Measurements from ENCODE around the gene CYTH2. TPM values are rescaled to one million over a fixed set of nuclear protein-coding genes. Genes with fewer than 3 reads are reported as not detected.

The CYTH2 gene
- total and polyA plus RNA-seq, 9 of the 15 experiments (the other 6 are each of a cell fraction or from before 2014, with no cell fraction given): 1.8 to 45.2 (median 23.8) TPM

- TF ChIP-seq RREB1 (CRISPR knock-in tag; IDR thresholded peaks at IDR 0.05) (peak; percentile 59; the same call in 1 of the 2 replicates), LCOR (CRISPR knock-in tag; IDR thresholded peaks at IDR 0.05) (peak; percentile 88), HNRNPH1 (optimal IDR thresholded peaks at IDR 0.05; ENCODE audit: low read depth, low read length) (no peak), PCBP1 (IDR thresholded peaks at IDR 0.05; ENCODE audit: low read depth, low read length, poor library complexity, severe bottlenecking) (peak; percentile 74), TEAD1 (CRISPR knock-in tag; IDR thresholded peaks at IDR 0.05) (peak in 1 of 2 experiments; percentile 74; a peak in 2 of 4 replicates), FOXP1 (CRISPR knock-in tag; IDR thresholded peaks at IDR 0.05) (peak; percentile 66; the same call in 1 of the 2 replicates), CBX1 (IDR thresholded peaks at IDR 0.05; ENCODE audit: low read depth) (peak; percentile 91), ZBTB7A (IDR thresholded peaks at IDR 0.05; ENCODE audit: borderline replicate concordance, control insufficient read depth, low read depth, low read length) (peak; percentile 65), POLR2AphosphoS5 (IDR thresholded peaks at IDR 0.05; ENCODE audit: control insufficient read depth, insufficient read depth, low read depth, low read length) (peak; percentile 86), MEF2A (IDR thresholded peaks at IDR 0.05; ENCODE audit: control insufficient read depth, low read depth, low read length) (no peak), ZBTB33 (CRISPR knock-in tag; IDR thresholded peaks at IDR 0.05) (peak; percentile 63; the same call in 1 of the 2 replicates), MNT (conservative IDR thresholded peaks at IDR 0.05) (0 out of 4 replicates have a peak, but pooled peaks of 1 of the 2 experiments have one; percentile 63), UBTF (IDR thresholded peaks at IDR 0.05; ENCODE audit: borderline replicate concordance in 1 of 2, low read depth in 2 of 2, low read length in 2 of 2) (no peak), GABPA (tag; conservative IDR thresholded peaks at IDR 0.05; ENCODE audit: low read depth) (peak; percentile 95)
Observed at GRCh38 chr19:48469289-48469881, at the start of gene CYTH2 (continued).

Measured in K562 (cell line).